Kidney glomerular epithelial cell (primary cell): ENCODE results near the gene ABCA1.
"Not testable (repeated sequence)": the region's sequence is repeated elsewhere in the genome, so short reads cannot be mapped to it uniquely, and the experiment has no call there.

ENCODE experiments used
- DNase-seq: peaks from one replicate; lab custom pipeline; 2025; lab: John Stamatoyannopoulos, UW

The ABCA1 gene

GRCh38 chr9:104872656-104873488 is 55.1 kb downstream of the ABCA1 start:
- peak; percentile 68 for DNase-seq

- no peak for DNase-seq
Observed at GRCh38 chr9:104871961-104872527, 55.9 kb downstream of the ABCA1 start.

- no peak for DNase-seq
Observed at GRCh38 chr9:104869811-104870210, 58.1 kb downstream of the ABCA1 start.

GRCh38 chr9:104868687-104869404 is 59.1 kb downstream of the ABCA1 start:
- peak; percentile 68 for DNase-seq

- no peak for DNase-seq
Observed at GRCh38 chr9:104868303-104868686, 59.7 kb downstream of the ABCA1 start.

- no peak for DNase-seq
Observed at GRCh38 chr9:104866191-104866590, 61.8 kb downstream of the ABCA1 start.

- no peak for DNase-seq
Observed at GRCh38 chr9:104864675-104865104, 63.3 kb downstream of the ABCA1 start.

- DNase-seq: peak; percentile 74
Observed at GRCh38 chr9:104863180-104863883, 64.6 kb downstream of the ABCA1 start.

GRCh38 chr9:104861397-104861796 is 66.6 kb downstream of the ABCA1 start:
- DNase-seq: no peak

GRCh38 chr9:104860263-104860662 is 67.7 kb downstream of the ABCA1 start:
- no peak for DNase-seq

GRCh38 chr9:104858846-104859245 is 69.1 kb downstream of the ABCA1 start:
- no peak for DNase-seq

- DNase-seq: peak; percentile 6
Observed at GRCh38 chr9:104858271-104858670, 69.7 kb downstream of the ABCA1 start.

GRCh38 chr9:104856413-104856941 is 71.5 kb downstream of the ABCA1 start:
- no peak for DNase-seq

- DNase-seq: no peak
Observed at GRCh38 chr9:104855807-104856206, 72.1 kb downstream of the ABCA1 start.

GRCh38 chr9:104855258-104855657 is 72.7 kb downstream of the ABCA1 start:
- not testable (repeated sequence) for DNase-seq

GRCh38 chr9:104854613-104855012 is 73.3 kb downstream of the ABCA1 start:
- no peak for DNase-seq

GRCh38 chr9:104853683-104854082 is 74.3 kb downstream of the ABCA1 start:
- no peak for DNase-seq

GRCh38 chr9:104853159-104853558 is 74.8 kb downstream of the ABCA1 start:
- DNase-seq: no peak

GRCh38 chr9:104851546-104851920 is 76.4 kb downstream of the ABCA1 start:
- DNase-seq: no peak

GRCh38 chr9:104850786-104851545 is 77.0 kb downstream of the ABCA1 start:
- no peak for DNase-seq

- DNase-seq: no peak
Observed at GRCh38 chr9:104849023-104849422, 78.9 kb downstream of the ABCA1 start.
